ENCODE data around the gene TUBGCP3. TPM values are rescaled to one million over a fixed set of nuclear protein-coding genes. Genes with fewer than 3 reads are reported as not detected.
"Not testable (repeated sequence)": the region's sequence is repeated elsewhere in the genome, so short reads cannot be mapped to it uniquely, and the experiment has no call there.

Gene TUBGCP3
- total and polyA plus RNA-seq, 5 donors from 2014 or later, result 10.9 to 40.7 (median 15.0) TPM

GRCh38 chr13:112627613-112628012 is 39.7 kb upstream of the TUBGCP3 start:
- not testable (repeated sequence) for H3K27me3 ChIP-seq (ENCODE audit: control insufficient read depth, insufficient read depth, low read length); H3K4me3 ChIP-seq (ENCODE audit: low read depth, low read length); H3K9me3 ChIP-seq (ENCODE audit: control insufficient read depth in 2 of 2, low read length in 2 of 2); H3K4me1 Mint-ChIP-seq; DNase-seq; H3K27ac ChIP-seq (ENCODE audit: insufficient read depth, low read length, poor library complexity, severe bottlenecking); H3K36me3 Mint-ChIP-seq; H3K4me3 Mint-ChIP-seq; H3K36me3 ChIP-seq (ENCODE audit: control insufficient read depth, insufficient read depth, low read length); ATAC-seq (ENCODE audit: low read depth in 2 of 2); H3K4me1 ChIP-seq (ENCODE audit: control insufficient read depth, insufficient read depth, low read length, poor library complexity, severe bottlenecking); H3K9me3 Mint-ChIP-seq; H3K27ac Mint-ChIP-seq
- peaks cover 32% of the 10 kb centered on the region for H3K27me3 Mint-ChIP-seq

DNA sequence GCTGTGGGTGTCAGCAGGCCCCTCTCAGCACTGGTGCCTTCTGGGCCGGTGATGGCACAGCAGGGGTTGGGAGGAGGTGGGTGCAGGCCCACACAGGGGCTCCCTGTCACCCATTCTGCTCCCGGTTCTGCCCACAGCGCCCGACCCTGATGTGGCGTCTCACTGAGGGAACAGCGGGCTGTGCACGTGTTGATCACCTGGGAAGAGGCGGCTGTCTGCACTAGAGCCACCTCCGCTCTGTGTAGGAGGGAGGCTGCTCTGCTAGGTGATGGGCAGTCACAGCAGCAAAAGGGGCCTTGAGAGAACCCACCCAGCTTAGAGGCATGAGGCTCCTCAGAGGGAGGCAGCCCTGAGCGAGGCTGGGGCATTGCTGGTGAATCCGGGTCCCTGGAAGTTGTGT is 39.2 kb upstream of the TUBGCP3 start:
- ATAC-seq (ENCODE audit: low read depth in 2 of 2) (no peak), DNase-seq (no peak)
- H3K27me3 ChIP-seq (ENCODE audit: control insufficient read depth, insufficient read depth, low read length), result no peaks in the 10 kb centered on the region
- Mint-ChIP-seq H3K4me3 (no peak overlapping the region), H3K36me3 (no peaks in the 10 kb centered on the region), H3K4me1 (no peaks in the 10 kb centered on the region), H3K9me3 (no peaks in the 10 kb centered on the region), H3K27me3 (peaks cover 32% of the 10 kb centered on the region), H3K27ac (no peak overlapping the region)
- no peak overlapping the region for H3K27ac ChIP-seq (ENCODE audit: insufficient read depth, low read length, poor library complexity, severe bottlenecking)
- H3K9me3 ChIP-seq (ENCODE audit: control insufficient read depth in 2 of 2, low read length in 2 of 2), result no peaks in the 10 kb centered on the region
- H3K36me3 ChIP-seq (ENCODE audit: control insufficient read depth, insufficient read depth, low read length), result no peaks in the 10 kb centered on the region
- H3K4me1 ChIP-seq (ENCODE audit: control insufficient read depth, insufficient read depth, low read length, poor library complexity, severe bottlenecking), result no peaks in the 10 kb centered on the region
- no peak overlapping the region for H3K4me3 ChIP-seq (ENCODE audit: low read depth, low read length)

DNA sequence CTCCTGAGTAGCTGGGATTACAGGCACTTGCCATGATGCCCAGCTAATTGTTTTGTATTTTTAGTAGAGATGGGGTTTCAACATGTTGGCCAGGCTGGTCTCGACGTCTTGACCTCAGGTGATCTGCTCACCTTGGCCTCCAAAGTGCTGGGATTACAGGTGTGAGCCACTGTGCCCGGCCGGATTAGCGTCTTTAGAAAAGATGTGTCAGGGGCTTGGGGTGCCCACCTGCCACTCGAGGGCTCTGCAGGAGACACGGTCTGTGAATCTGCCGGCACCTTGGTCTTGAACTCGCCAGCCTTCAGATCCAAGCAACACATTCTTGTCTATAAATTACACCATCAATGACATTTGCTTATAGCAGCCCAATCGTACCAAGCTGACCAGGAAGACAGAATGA is 38.8 kb upstream of the TUBGCP3 start:
- H3K27me3 Mint-ChIP-seq, result peaks cover 32% of the 10 kb centered on the region
- H3K9me3 Mint-ChIP-seq, result no peaks in the 10 kb centered on the region
- no peaks in the 10 kb centered on the region for H3K4me1 Mint-ChIP-seq
- no peak overlapping the region for H3K27ac ChIP-seq (ENCODE audit: insufficient read depth, low read length, poor library complexity, severe bottlenecking)
- DNase-seq (no peak), ATAC-seq (ENCODE audit: low read depth in 2 of 2) (no peak)
- no peaks in the 10 kb centered on the region for H3K36me3 Mint-ChIP-seq
- H3K4me3 Mint-ChIP-seq, result no peak overlapping the region
- H3K36me3 ChIP-seq (ENCODE audit: control insufficient read depth, insufficient read depth, low read length), result no peaks in the 10 kb centered on the region
- no peak overlapping the region for H3K4me3 ChIP-seq (ENCODE audit: low read depth, low read length)
- no peaks in the 10 kb centered on the region for H3K4me1 ChIP-seq (ENCODE audit: control insufficient read depth, insufficient read depth, low read length, poor library complexity, severe bottlenecking)
- no peaks in the 10 kb centered on the region for H3K27me3 ChIP-seq (ENCODE audit: control insufficient read depth, insufficient read depth, low read length)
- no peaks in the 10 kb centered on the region for H3K9me3 ChIP-seq (ENCODE audit: control insufficient read depth in 2 of 2, low read length in 2 of 2)
- no peak overlapping the region for H3K27ac Mint-ChIP-seq

- Histone ChIP-seq H3K27ac (ENCODE audit: insufficient read depth, low read length, poor library complexity, severe bottlenecking) (no peak overlapping the region), H3K36me3 (ENCODE audit: control insufficient read depth, insufficient read depth, low read length) (no peaks in the 10 kb centered on the region), H3K4me1 (ENCODE audit: control insufficient read depth, insufficient read depth, low read length, poor library complexity, severe bottlenecking) (no peaks in the 10 kb centered on the region), H3K4me3 (ENCODE audit: low read depth, low read length) (no peak overlapping the region), H3K9me3 (ENCODE audit: control insufficient read depth in 2 of 2, low read length in 2 of 2) (no peaks in the 10 kb centered on the region), H3K27me3 (ENCODE audit: control insufficient read depth, insufficient read depth, low read length) (no peaks in the 10 kb centered on the region)
- ATAC-seq (ENCODE audit: low read depth in 2 of 2) (no peak), DNase-seq (no peak)
- Mint-ChIP-seq H3K9me3 (no peaks in the 10 kb centered on the region), H3K4me1 (no peaks in the 10 kb centered on the region), H3K4me3 (no peak overlapping the region), H3K36me3 (no peaks in the 10 kb centered on the region), H3K27me3 (peaks cover 26% of the 10 kb centered on the region), H3K27ac (no peak overlapping the region)
Measured at GRCh38 chr13:112626124-112626523, 38.2 kb upstream of the TUBGCP3 start.

- no peak overlapping the region for H3K27ac ChIP-seq (ENCODE audit: insufficient read depth, low read length, poor library complexity, severe bottlenecking)
- H3K9me3 ChIP-seq (ENCODE audit: control insufficient read depth in 2 of 2, low read length in 2 of 2), result no peaks in the 10 kb centered on the region
- DNase-seq (no peak), ATAC-seq (ENCODE audit: low read depth in 2 of 2) (no peak)
- no peak overlapping the region for H3K4me3 Mint-ChIP-seq
- H3K27me3 ChIP-seq (ENCODE audit: control insufficient read depth, insufficient read depth, low read length), result no peaks in the 10 kb centered on the region
- no peaks in the 10 kb centered on the region for H3K9me3 Mint-ChIP-seq
- no peak overlapping the region for H3K27ac Mint-ChIP-seq
- H3K4me3 ChIP-seq (ENCODE audit: low read depth, low read length), result no peak overlapping the region
- H3K36me3 Mint-ChIP-seq, result no peaks in the 10 kb centered on the region
- H3K4me1 Mint-ChIP-seq, result no peaks in the 10 kb centered on the region
- H3K27me3 Mint-ChIP-seq, result peaks cover 22% of the 10 kb centered on the region
- H3K4me1 ChIP-seq (ENCODE audit: control insufficient read depth, insufficient read depth, low read length, poor library complexity, severe bottlenecking), result no peaks in the 10 kb centered on the region
- no peaks in the 10 kb centered on the region for H3K36me3 ChIP-seq (ENCODE audit: control insufficient read depth, insufficient read depth, low read length)
Measured at GRCh38 chr13:112625698-112626097, 37.7 kb upstream of the TUBGCP3 start.

DNA sequence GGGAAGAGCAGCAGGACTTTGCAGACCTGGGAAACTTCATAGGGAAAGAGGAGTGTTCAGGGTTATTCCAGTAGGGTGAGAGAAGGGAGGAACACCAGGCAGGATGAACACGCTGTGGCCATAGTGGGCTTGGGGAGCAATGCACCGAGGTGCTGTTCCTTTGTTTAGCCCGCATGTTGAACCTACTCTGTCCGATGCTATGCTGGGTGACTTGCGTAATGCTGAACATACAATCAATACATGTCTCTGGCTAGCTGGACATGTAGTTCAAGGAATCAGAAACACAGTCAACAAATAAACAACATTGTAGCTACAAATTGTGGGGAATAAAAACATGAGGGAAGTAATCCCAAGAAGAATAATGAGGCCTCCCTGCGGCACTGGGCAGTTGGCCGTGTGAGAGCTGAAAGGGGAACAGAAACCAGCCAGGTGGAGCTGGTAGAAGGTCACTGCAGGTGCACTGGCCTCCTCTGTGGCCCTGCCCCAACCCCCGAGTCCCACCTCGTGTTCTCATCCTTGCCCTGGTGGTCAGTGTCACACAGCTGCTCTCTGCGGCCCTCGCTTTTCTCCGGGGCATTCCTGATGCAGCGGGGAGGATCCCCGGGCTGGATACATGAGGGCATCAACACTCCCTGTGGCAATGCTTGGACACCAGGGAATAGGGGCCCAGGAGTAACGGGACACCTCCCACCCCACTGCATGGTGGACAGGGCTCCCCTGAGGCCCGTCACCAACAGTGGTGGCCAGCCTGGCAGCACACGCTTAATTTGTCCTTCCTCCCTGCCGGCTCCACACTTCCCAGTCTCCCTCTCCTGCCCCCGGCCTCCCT is 36.9 kb upstream of the TUBGCP3 start:
- Mint-ChIP-seq H3K27ac (no peak overlapping the region), H3K36me3 (no peaks in the 10 kb centered on the region), H3K4me3 (no peak overlapping the region), H3K9me3 (no peaks in the 10 kb centered on the region), H3K4me1 (no peaks in the 10 kb centered on the region), H3K27me3 (peaks cover 18% of the 10 kb centered on the region)
- no peak overlapping the region for H3K27ac ChIP-seq (ENCODE audit: insufficient read depth, low read length, poor library complexity, severe bottlenecking)
- peaks cover 2% of the 10 kb centered on the region for H3K27me3 ChIP-seq (ENCODE audit: control insufficient read depth, insufficient read depth, low read length)
- H3K9me3 ChIP-seq (ENCODE audit: control insufficient read depth in 2 of 2, low read length in 2 of 2), result no peaks in the 10 kb centered on the region
- H3K4me1 ChIP-seq (ENCODE audit: control insufficient read depth, insufficient read depth, low read length, poor library complexity, severe bottlenecking), result no peaks in the 10 kb centered on the region
- H3K36me3 ChIP-seq (ENCODE audit: control insufficient read depth, insufficient read depth, low read length), result no peaks in the 10 kb centered on the region
- no peak for ATAC-seq (ENCODE audit: low read depth in 2 of 2)
- no peak overlapping the region for H3K4me3 ChIP-seq (ENCODE audit: low read depth, low read length)
- DNase-seq, result no peak

- Histone ChIP-seq H3K27me3 (ENCODE audit: control insufficient read depth, insufficient read depth, low read length) (peaks cover 2% of the 10 kb centered on the region), H3K4me3 (ENCODE audit: low read depth, low read length) (no peak overlapping the region)
- ATAC-seq (ENCODE audit: low read depth in 2 of 2), result no peak
Measured at GRCh38 chr13:112624040-112624439, 36.1 kb upstream of the TUBGCP3 start.

DNA sequence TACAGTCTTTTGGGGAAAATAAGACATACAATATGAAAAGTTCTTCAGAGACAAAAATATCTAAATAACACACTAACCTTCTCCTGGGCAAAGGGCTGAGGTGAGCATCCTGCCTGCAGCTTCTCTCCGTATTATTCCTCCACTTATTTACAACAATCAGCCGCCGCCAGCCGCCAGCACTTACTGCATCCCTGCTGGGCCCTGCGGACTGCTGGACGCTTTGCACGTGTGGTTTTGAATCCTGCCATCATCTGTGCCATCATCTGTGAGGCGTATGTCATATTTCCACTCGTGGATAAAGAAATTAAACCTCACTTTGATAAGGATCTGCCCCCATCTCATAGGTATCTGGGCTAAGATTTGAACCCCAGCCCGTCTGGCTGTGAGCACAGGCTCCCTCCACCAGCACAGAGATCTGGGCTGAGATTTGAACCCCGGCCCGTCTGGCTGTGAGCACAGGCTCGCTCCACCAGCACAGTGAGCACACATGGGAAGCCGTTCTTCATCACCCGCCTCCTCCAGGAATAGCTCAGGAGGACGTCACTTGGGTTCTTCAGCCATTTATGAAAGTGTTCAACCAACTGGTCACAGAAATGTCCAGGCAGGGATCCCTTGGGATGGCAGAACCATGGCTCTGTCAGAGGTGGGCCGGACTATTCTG is 35.2 kb upstream of the TUBGCP3 start:
- no peak overlapping the region for H3K4me3 Mint-ChIP-seq
- no peaks in the 10 kb centered on the region for H3K9me3 Mint-ChIP-seq

More at GRCh38 chr13:112624040-112624439, 36.1 kb upstream of the TUBGCP3 start:
- Histone ChIP-seq H3K36me3 (ENCODE audit: control insufficient read depth, insufficient read depth, low read length) (no peaks in the 10 kb centered on the region), H3K9me3 (ENCODE audit: control insufficient read depth in 2 of 2, low read length in 2 of 2) (no peaks in the 10 kb centered on the region), H3K4me1 (ENCODE audit: control insufficient read depth, insufficient read depth, low read length, poor library complexity, severe bottlenecking) (no peaks in the 10 kb centered on the region), H3K27ac (ENCODE audit: insufficient read depth, low read length, poor library complexity, severe bottlenecking) (no peak overlapping the region)
- no peaks in the 10 kb centered on the region for H3K9me3 Mint-ChIP-seq
- no peak for DNase-seq
- no peak overlapping the region for H3K27ac Mint-ChIP-seq
- no peaks in the 10 kb centered on the region for H3K4me1 Mint-ChIP-seq
- H3K36me3 Mint-ChIP-seq, result no peaks in the 10 kb centered on the region
- peaks cover 21% of the 10 kb centered on the region for H3K27me3 Mint-ChIP-seq
- no peak overlapping the region for H3K4me3 Mint-ChIP-seq

More for the DNA sequence above, 35.2 kb upstream of the TUBGCP3 start:
- no peak overlapping the region for H3K27ac ChIP-seq (ENCODE audit: insufficient read depth, low read length, poor library complexity, severe bottlenecking)
- H3K4me1 Mint-ChIP-seq, result no peaks in the 10 kb centered on the region
- no peaks in the 10 kb centered on the region for H3K36me3 Mint-ChIP-seq
- no peak overlapping the region for H3K4me3 ChIP-seq (ENCODE audit: low read depth, low read length)
- H3K4me1 ChIP-seq (ENCODE audit: control insufficient read depth, insufficient read depth, low read length, poor library complexity, severe bottlenecking), result no peaks in the 10 kb centered on the region
- H3K36me3 ChIP-seq (ENCODE audit: control insufficient read depth, insufficient read depth, low read length), result no peaks in the 10 kb centered on the region
- DNase-seq, result no peak
- H3K27me3 ChIP-seq (ENCODE audit: control insufficient read depth, insufficient read depth, low read length), result peaks cover 2% of the 10 kb centered on the region
- H3K9me3 ChIP-seq (ENCODE audit: control insufficient read depth in 2 of 2, low read length in 2 of 2), result no peaks in the 10 kb centered on the region
- peaks cover 16% of the 10 kb centered on the region for H3K27me3 Mint-ChIP-seq
- H3K27ac Mint-ChIP-seq, result no peak overlapping the region
- ATAC-seq (ENCODE audit: low read depth in 2 of 2), result no peak

Measured in CD4-positive, CD25-positive, alpha-beta regulatory T cell (primary cell).